ENCODE data around the gene PAFAH2.

PAFAH2 gene

GRCh38 chr1:26032656-26033357 is 34.9 kb upstream of the PAFAH2 start:
- no peak for DNase-seq (ENCODE audit: low read depth, low spot score)
- POLR2A ChIA-PET: interaction anchor here (1.2 kb wide), 1 partner anchor 35 kb away, joined by 4 read pairs; the partner anchor contains the start of gene PAFAH2
- CTCF ChIA-PET: interaction anchor here (0.6 to 7.0 kb wide), 5 partner anchors 11 to 137 kb away, joined by 3 to 105 read pairs (median 69); partner anchors contain the start of genes EXTL1 and ZNF593
- no peak overlapping the region for H3K4me3 ChIP-seq (ENCODE audit: low read depth, low read length)
- TF ChIP-seq CTCF (IDR thresholded peaks at IDR 0.05; ENCODE audit: insufficient read depth, low read length, missing control alignments): no peak

- H3K4me3 ChIP-seq (ENCODE audit: low read depth, low read length): no peak overlapping the region
- ChIA-PET POLR2A (interaction anchor here (1.2 kb wide), 1 partner anchor 34 kb away, joined by 4 read pairs; the partner anchor contains the start of gene PAFAH2), CTCF (interaction anchor here (1.2 to 7.0 kb wide), 7 partner anchors 10 to 139 kb away, joined by 3 to 105 read pairs (median 5); partner anchors contain the start of genes EXTL1, PAFAH2 and ZNF593)
- TF ChIP-seq CTCF (IDR thresholded peaks at IDR 0.05; ENCODE audit: insufficient read depth, low read length, missing control alignments): no peak
- DNase-seq (ENCODE audit: low read depth, low spot score): no peak
These were observed 33.9 kb upstream of the PAFAH2 start for GRCh38 chr1:26031611-26032220.

GRCh38 chr1:26031196-26031595 is 33.3 kb upstream of the PAFAH2 start:
- CTCF ChIA-PET: interaction anchor here (1.2 to 7.0 kb wide), 5 partner anchors 34 to 139 kb away, joined by 3 to 105 read pairs (median 5); partner anchors contain the start of gene PAFAH2
- POLR2A ChIA-PET: interaction anchor here (1.2 kb wide), 1 partner anchor 34 kb away, joined by 4 read pairs; the partner anchor contains the start of gene PAFAH2
- TF ChIP-seq CTCF (IDR thresholded peaks at IDR 0.05; ENCODE audit: insufficient read depth, low read length, missing control alignments): no peak
- H3K4me3 ChIP-seq (ENCODE audit: low read depth, low read length): no peak overlapping the region
- DNase-seq (ENCODE audit: low read depth, low spot score): no peak

- no peak overlapping the region for H3K4me3 ChIP-seq (ENCODE audit: low read depth, low read length)
- no peak for TF ChIP-seq CTCF (IDR thresholded peaks at IDR 0.05; ENCODE audit: insufficient read depth, low read length, missing control alignments)
- ChIA-PET CTCF (interaction anchor here (1.1 to 1.9 kb wide), 4 partner anchors 9 to 135 kb away, joined by 3 to 19 read pairs (median 5); no protein-coding TSS in a partner anchor), POLR2A (interaction anchor here (0.6 to 1.6 kb wide), 3 partner anchors 9 to 32 kb away, joined by 3 to 5 read pairs (median 4); partner anchors contain the start of gene PAFAH2)
- DNase-seq (ENCODE audit: low read depth, low spot score): no peak
These were observed 32.1 kb upstream of the PAFAH2 start for GRCh38 chr1:26029864-26030481.

GRCh38 chr1:26029054-26029863 is 31.4 kb upstream of the PAFAH2 start:
- no peak overlapping the region for H3K4me3 ChIP-seq (ENCODE audit: low read depth, low read length)
- TF ChIP-seq CTCF (IDR thresholded peaks at IDR 0.05; ENCODE audit: insufficient read depth, low read length, missing control alignments): no peak
- ChIA-PET CTCF (interaction anchor here (1.1 to 1.9 kb wide), 4 partner anchors 9 to 134 kb away, joined by 3 to 19 read pairs (median 5); no protein-coding TSS in a partner anchor), POLR2A (interaction anchor here (0.6 to 1.6 kb wide), 3 partner anchors 8 to 31 kb away, joined by 3 to 5 read pairs (median 4); partner anchors contain the start of gene PAFAH2)
- DNase-seq (ENCODE audit: low read depth, low spot score): no peak
